Measurements from ENCODE around the gene TSPEAR. TPM values are rescaled to one million over a fixed set of nuclear protein-coding genes. Genes with fewer than 3 reads are reported as not detected.

TSPEAR gene
- total RNA-seq, 1 donor, result not detected

GRCh38 chr21:44573630-44574456 lies 137.5 kb downstream of the TSPEAR start, which contains the start of gene KRTAP10-4:
TSS of gene KRTAP10-4 (plus strand) at chr21:44573729. CDS start at chr21:44573759, 30 bp downstream.

GRCh38 chr21:44558695-44559094 lies 152.7 kb downstream of the TSPEAR start, which contains the start of gene KRTAP10-3:
TSS of gene KRTAP10-3 (minus strand) at chr21:44558795. CDS start at chr21:44558715, 80 bp downstream.

GRCh38 chr21:44551340-44551961 lies 159.9 kb downstream of the TSPEAR start, which contains the start of gene KRTAP10-2:
TSS of gene KRTAP10-2 (minus strand) at chr21:44551505. CDS start at chr21:44551458, 47 bp downstream.

GRCh38 chr21:44539991-44540666 lies 171.2 kb downstream of the TSPEAR start, which contains the start of gene KRTAP10-1:
TSS of gene KRTAP10-1 (minus strand) at chr21:44540195. CDS start at chr21:44540150, 45 bp downstream.

GRCh38 chr21:44454747-44455523 lies 256.4 kb downstream of the TSPEAR start, which contains the start of gene LRRC3:
TSS of gene LRRC3 (plus strand) at chr21:44455510. CDS start at chr21:44456645, 1,135 bp downstream.

Small RNA genes within 50 kb of the gene (small RNA-seq; reads per million reads assigned to genes)
- gene KRTAP12-6P, result not detected

Other genes with a start within 250 kb of the TSPEAR start
- gene KRTAP10-1, start 171.4 kb downstream of the TSPEAR start, total RNA-seq, result not detected in 2 replicates
- gene KRTAP10-2, start 160.1 kb downstream of the TSPEAR start, total RNA-seq, result not detected in 2 replicates
- not detected in 2 replicates for gene KRTAP10-3, start 152.8 kb downstream of the TSPEAR start, total RNA-seq
- gene KRTAP10-4, start 137.8 kb downstream of the TSPEAR start, total RNA-seq, result not detected in 2 replicates
- gene KRTAP10-5, start 131.0 kb downstream of the TSPEAR start, total RNA-seq, result not detected in 2 replicates
- gene KRTAP10-6, start 119.1 kb downstream of the TSPEAR start, total RNA-seq, result not detected in 2 replicates
- not detected in 2 replicates for gene KRTAP10-7, start 111.0 kb downstream of the TSPEAR start, total RNA-seq
- gene KRTAP10-8, start 99.5 kb downstream of the TSPEAR start, total RNA-seq, result not detected in 2 replicates
- gene KRTAP10-9, start 84.5 kb downstream of the TSPEAR start, total RNA-seq, result not detected in 2 replicates
- not detected in 2 replicates for gene KRTAP10-10, start 74.2 kb downstream of the TSPEAR start, total RNA-seq
- gene KRTAP10-11, start 65.2 kb downstream of the TSPEAR start, total RNA-seq, result not detected in 2 replicates
- gene KRTAP12-4, start 56.9 kb downstream of the TSPEAR start, total RNA-seq, result not detected in 2 replicates
- not detected in 2 replicates for gene KRTAP12-3, start 53.6 kb downstream of the TSPEAR start, total RNA-seq
- gene KRTAP12-2, start 44.6 kb downstream of the TSPEAR start, total RNA-seq, result not detected in 2 replicates
- not detected in 2 replicates for gene KRTAP12-1, start 29.4 kb downstream of the TSPEAR start, total RNA-seq
- gene KRTAP10-12, start 14.4 kb downstream of the TSPEAR start, total RNA-seq, result not detected in 2 replicates
- 71.1 and 86.4 TPM in 2 replicates for gene UBE2G2, start 90.2 kb upstream of the TSPEAR start, total RNA-seq
- gene SUMO3, start 106.5 kb upstream of the TSPEAR start, total RNA-seq, result 95.3 and 114 TPM in 2 replicates
- gene PTTG1IP, start 162.1 kb upstream of the TSPEAR start, total RNA-seq, result 535 and 631 TPM in 2 replicates
- 5.9 and 19.7 TPM in 2 replicates for gene ITGB2, start 209.3 kb upstream of the TSPEAR start, total RNA-seq
- gene SLX9, start 228.5 kb upstream of the TSPEAR start, total RNA-seq, result 11.5 and 15.0 TPM in 2 replicates